Measurements from ENCODE around the gene OR52E1.

GRCh38 chr11:5038341-5038740, 31.0 kb upstream of the OR52E1 start:
- TF ChIP-seq CTCF (IDR thresholded peaks at IDR 0.05; ENCODE audit: low read depth, low read length) (no peak), EZH2phosphoT487 (IDR thresholded peaks at IDR 0.05; ENCODE audit: low read depth) (no peak)
